MM.1S (cell line): ENCODE measurements around the gene ADARB2.

ENCODE experiments used
- DNase-seq: peaks from one replicate; pipeline ENCODE4 v3.0.0-alpha.2; 2015
- H2AFZ ChIP-seq: fragments of 300-600 bp; sonication (generic); 2 replicates; pipeline ENCODE4 v1.6.0; 2016; ENCODE audit warnings: antibody characterized with exemption, low read length
- H3F3A ChIP-seq: fragments of 300-600 bp; sonication (generic); 2 replicates; pipeline ENCODE4 v1.6.1; 2016; ENCODE audit warnings: mild to moderate bottlenecking, antibody characterized with exemption, low read length, moderate library complexity, mixed read lengths; ENCODE audit not compliant: insufficient read depth
- H3K27ac ChIP-seq: fragments of 300-600 bp; sonication (generic); 2 replicates; pipeline ENCODE4 v1.5.1; 2016; ENCODE audit warnings: mild to moderate bottlenecking, low read length
- H3K27me3 ChIP-seq: fragments of 300-600 bp; sonication (generic); replicated peaks from 2 replicates; pipeline ENCODE4 v1.6.0; 2016; ENCODE audit warnings: low read length; ENCODE audit not compliant: insufficient read depth
- H3K36me3 ChIP-seq: fragments of 300-600 bp; sonication (generic); replicated peaks from 2 replicates; pipeline ENCODE4 v1.6.1; 2016; ENCODE audit warnings: mild to moderate bottlenecking, low read length, mixed read lengths; ENCODE audit not compliant: insufficient read depth
- H3K4me1 ChIP-seq: fragments of 300-600 bp; sonication (generic); 2 replicates; pipeline ENCODE4 v1.6.1; 2016; ENCODE audit warnings: low read length, mixed read lengths
- H3K4me2 ChIP-seq: fragments of 300-600 bp; sonication (generic); 2 replicates; pipeline ENCODE4 v1.6.0; 2016; ENCODE audit warnings: low read depth, low read length
- H3K4me3 ChIP-seq: fragments of 300-600 bp; sonication (generic); 2 replicates; pipeline ENCODE4 v1.5.1; 2016; ENCODE audit warnings: low read length, mixed read lengths
- H3K79me2 ChIP-seq: fragments of 300-600 bp; sonication (generic); 2 replicates; pipeline ENCODE4 v1.6.1; 2016; ENCODE audit warnings: mixed run types, low read length, mixed read lengths
- H3K9ac ChIP-seq: fragments of 300-600 bp; sonication (generic); 2 replicates; pipeline ENCODE4 v1.6.1; 2016; ENCODE audit warnings: low read length, mixed read lengths
- H3K9me2 ChIP-seq: fragments of 300-600 bp; sonication (generic); replicated peaks from 2 replicates; pipeline ENCODE4 v1.6.1; 2016; ENCODE audit warnings: mild to moderate bottlenecking, low read length, mixed read lengths; ENCODE audit not compliant: insufficient read depth
- H3K9me3 ChIP-seq: fragments of 300-600 bp; sonication (generic); replicated peaks from 2 replicates; pipeline ENCODE4 v1.6.1; 2016; ENCODE audit warnings: mild to moderate bottlenecking, low read length, mixed read lengths; ENCODE audit not compliant: insufficient read depth
- H4K20me1 ChIP-seq: fragments of 300-600 bp; sonication (generic); 2 replicates; pipeline ENCODE4 v1.6.1; 2016; ENCODE audit warnings: mild to moderate bottlenecking, low read length, moderate library complexity, mixed read lengths; ENCODE audit not compliant: insufficient read depth
- CTCF ChIP-seq: fragments of 300-600 bp; sonication (generic); IDR thresholded peaks from 2 replicates; pipeline ENCODE4 v1.5.1; 2016; ENCODE audit warnings: antibody characterized with exemption, low read length, mixed read lengths
- EZH2 ChIP-seq: fragments of 300-600 bp; sonication (generic); optimal IDR thresholded peaks from 2 replicates; pipeline ENCODE3; 2017; ENCODE audit warnings: low read depth, mild to moderate bottlenecking, antibody characterized with exemption, low read length, mixed read lengths
- EZH2phosphoT487 ChIP-seq: fragments of 300-600 bp; sonication (generic); IDR thresholded peaks from 2 replicates; pipeline ENCODE4 v1.6.1; 2018; ENCODE audit warnings: antibody characterized with exemption, low read length

The ADARB2 gene

GRCh38 chr10:1365540-1366321 is 371.6 kb downstream of the ADARB2 start:
- H3K9me2 ChIP-seq: no peaks in the 10 kb centered on the region
- no peak overlapping the region for H3K27ac ChIP-seq
- no peak overlapping the region for H3K4me3 ChIP-seq
- no peaks in the 10 kb centered on the region for H3K79me2 ChIP-seq
- no peaks in the 10 kb centered on the region for H3F3A ChIP-seq
- no peak for DNase-seq
- H2AFZ ChIP-seq: no peak overlapping the region
- H3K4me1 ChIP-seq: no peaks in the 10 kb centered on the region
- TF ChIP-seq EZH2phosphoT487 (no peak), EZH2 (no peak), CTCF (no peak)
- no peaks in the 10 kb centered on the region for H3K27me3 ChIP-seq
- H3K4me2 ChIP-seq: no peak overlapping the region
- H3K36me3 ChIP-seq: no peaks in the 10 kb centered on the region
- no peaks in the 10 kb centered on the region for H4K20me1 ChIP-seq
- no peak overlapping the region for H3K9ac ChIP-seq
- no peaks in the 10 kb centered on the region for H3K9me3 ChIP-seq

DNA sequence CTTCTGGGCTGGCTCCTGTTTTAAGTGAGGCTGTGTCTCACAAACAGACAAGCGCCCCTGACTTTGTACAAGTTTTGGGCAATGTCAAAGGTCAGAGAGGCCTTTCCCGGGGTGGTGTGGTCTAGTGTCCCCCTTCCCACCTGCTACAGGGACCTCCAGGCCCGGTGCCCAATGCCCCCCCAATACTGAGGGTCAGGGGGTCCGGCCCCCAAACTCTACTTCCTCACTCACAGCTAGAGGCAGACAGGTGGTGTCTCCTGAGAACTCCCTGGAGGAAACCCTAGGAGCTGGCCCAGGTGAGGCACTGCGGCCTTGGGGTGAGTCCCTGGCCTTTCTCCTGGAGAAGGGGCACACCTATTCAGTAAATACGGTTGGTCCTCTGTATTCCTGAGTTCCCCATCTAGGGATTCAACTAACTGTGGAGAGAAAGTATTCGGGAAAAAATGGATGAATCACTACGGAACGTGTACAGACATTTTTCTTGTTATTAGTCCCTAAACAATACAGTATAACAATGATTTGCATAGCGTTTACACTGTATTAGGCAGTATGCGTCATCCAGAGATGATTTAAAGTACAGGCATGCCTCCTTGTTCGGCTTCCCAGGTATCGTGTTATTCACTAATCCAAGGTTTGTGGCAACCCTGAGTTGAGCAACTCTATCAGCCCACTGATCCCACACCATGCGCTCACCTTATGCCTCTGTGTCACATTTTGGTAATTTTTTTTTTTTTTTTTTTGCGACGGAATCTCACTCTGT is 373.0 kb downstream of the ADARB2 start:
- Histone ChIP-seq H3K9ac (no peak overlapping the region), H3K27ac (no peak overlapping the region), H3K9me2 (no peaks in the 10 kb centered on the region), H3K79me2 (no peaks in the 10 kb centered on the region), H4K20me1 (no peaks in the 10 kb centered on the region), H3K9me3 (no peaks in the 10 kb centered on the region), H3K4me3 (no peak overlapping the region), H3K4me2 (no peak overlapping the region), H3K36me3 (no peaks in the 10 kb centered on the region), H3K27me3 (no peaks in the 10 kb centered on the region), H3K4me1 (no peaks in the 10 kb centered on the region), H2AFZ (no peak overlapping the region), H3F3A (no peaks in the 10 kb centered on the region)
- TF ChIP-seq EZH2 (no peak), EZH2phosphoT487 (no peak)
- DNase-seq: no peak

GRCh38 chr10:1363446-1364121 is 373.7 kb downstream of the ADARB2 start:
- Histone ChIP-seq H3K27me3 (no peaks in the 10 kb centered on the region), H3K79me2 (no peaks in the 10 kb centered on the region), H3K9me2 (no peaks in the 10 kb centered on the region), H3K4me2 (no peak overlapping the region), H3K36me3 (no peaks in the 10 kb centered on the region), H3K9ac (no peak overlapping the region), H3F3A (no peaks in the 10 kb centered on the region), H2AFZ (no peak overlapping the region), H4K20me1 (no peaks in the 10 kb centered on the region), H3K4me1 (no peaks in the 10 kb centered on the region), H3K4me3 (no peak overlapping the region), H3K9me3 (no peaks in the 10 kb centered on the region), H3K27ac (no peak overlapping the region)
- TF ChIP-seq EZH2phosphoT487: no peak
- no peak for TF ChIP-seq EZH2
- TF ChIP-seq CTCF: no peak
- DNase-seq: no peak
